ENCODE data around the gene AP2S1.

DNA sequence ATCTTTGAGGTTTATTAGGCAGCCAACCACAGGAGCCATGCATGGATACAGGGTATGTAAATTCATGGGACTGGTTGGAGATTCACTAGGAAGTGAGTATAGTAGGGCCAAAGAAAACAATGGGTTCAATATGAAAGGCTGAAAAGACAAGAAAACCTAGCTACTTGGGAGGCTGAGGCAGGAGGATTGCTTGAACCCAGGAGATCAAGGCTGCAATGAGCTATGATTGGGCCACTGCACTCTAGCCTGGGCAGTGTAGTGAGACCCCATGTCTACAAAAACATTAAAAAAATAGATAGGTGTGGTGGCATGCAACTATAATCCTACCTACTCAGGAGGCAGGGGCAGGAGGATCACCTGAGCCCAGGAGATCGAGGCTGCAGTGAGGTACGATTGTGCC is 51.9 kb downstream of the AP2S1 start:
- TF ChIP-seq, protein P1, sequence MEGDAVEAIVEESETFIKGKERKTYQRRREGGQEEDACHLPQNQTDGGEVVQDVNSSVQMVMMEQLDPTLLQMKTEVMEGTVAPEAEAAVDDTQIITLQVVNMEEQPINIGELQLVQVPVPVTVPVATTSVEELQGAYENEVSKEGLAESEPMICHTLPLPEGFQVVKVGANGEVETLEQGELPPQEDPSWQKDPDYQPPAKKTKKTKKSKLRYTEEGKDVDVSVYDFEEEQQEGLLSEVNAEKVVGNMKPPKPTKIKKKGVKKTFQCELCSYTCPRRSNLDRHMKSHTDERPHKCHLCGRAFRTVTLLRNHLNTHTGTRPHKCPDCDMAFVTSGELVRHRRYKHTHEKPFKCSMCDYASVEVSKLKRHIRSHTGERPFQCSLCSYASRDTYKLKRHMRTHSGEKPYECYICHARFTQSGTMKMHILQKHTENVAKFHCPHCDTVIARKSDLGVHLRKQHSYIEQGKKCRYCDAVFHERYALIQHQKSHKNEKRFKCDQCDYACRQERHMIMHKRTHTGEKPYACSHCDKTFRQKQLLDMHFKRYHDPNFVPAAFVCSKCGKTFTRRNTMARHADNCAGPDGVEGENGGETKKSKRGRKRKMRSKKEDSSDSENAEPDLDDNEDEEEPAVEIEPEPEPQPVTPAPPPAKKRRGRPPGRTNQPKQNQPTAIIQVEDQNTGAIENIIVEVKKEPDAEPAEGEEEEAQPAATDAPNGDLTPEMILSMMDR (optimal IDR thresholded peaks at IDR 0.05 in 1 of 3, IDR thresholded peaks at IDR 0.05 in 1 of 3, conservative IDR thresholded peaks at IDR 0.05 in 1 of 3; ENCODE audit: extremely low read depth in 1 of 3, insufficient read depth in 2 of 3, low read length in 3 of 3) = no peak
- no peak for TF ChIP-seq EZH2 (IDR thresholded peaks at IDR 0.05; ENCODE audit: low read length)

All from keratinocyte (primary cell).